Subcutaneous adipose tissue (tissue), 4 donors: Measurements from ENCODE around the gene KRTAP9-4. TPM values are rescaled to one million over a fixed set of nuclear protein-coding genes. Genes with fewer than 3 reads are reported as not detected.

Source experiments
- CTCF ChIP-seq: fragments of 450-650 bp; IDR thresholded peaks from one replicate; pipeline ENCODE4 v1.5.1; 2016; ENCODE audit warnings: low read depth, mild to moderate bottlenecking, control low read depth, antibody characterized with exemption, moderate library complexity
- small RNA-seq: library from RNA; depleted of rRNA; stranded (forward); fragments of <200 nt; gene quantifications from one replicate; pipeline ENCODE3, GENCODE V24; 2016
- total RNA-seq, 4 donors: library from RNA; depleted of rRNA; stranded (reverse); fragments of >200 nt; gene quantifications; one replicate each; pipeline ENCODE4 v1.1.0, GENCODE V29; 2016

KRTAP9-4 gene
- total RNA-seq, 4 donors from 2014 or later, result not detected

- no peak for TF ChIP-seq CTCF
These were observed 49.1 kb downstream of the KRTAP9-4 start for GRCh38 chr17:41298458-41299135.

Small RNA genes lying within 50 kb of the gene (small RNA-seq; reads per million reads assigned to genes)
- gene KRTAP9-10P, result not detected

Other genes with a start within 250 kb of the KRTAP9-4 start
- gene KRTAP3-2, start 249.8 kb upstream of the KRTAP9-4 start, total RNA-seq, result not detected
- not detected for gene KRTAP3-1, start 240.6 kb upstream of the KRTAP9-4 start, total RNA-seq
- not detected for gene KRTAP1-5, start 222.5 kb upstream of the KRTAP9-4 start, total RNA-seq
- not detected for gene KRTAP1-4, start 219.5 kb upstream of the KRTAP9-4 start, total RNA-seq
- gene KRTAP1-3, start 214.8 kb upstream of the KRTAP9-4 start, total RNA-seq, result not detected
- gene KRTAP1-1, start 208.2 kb upstream of the KRTAP9-4 start, total RNA-seq, result not detected
- gene KRTAP2-1, start 202.4 kb upstream of the KRTAP9-4 start, total RNA-seq, result not detected
- not detected for gene KRTAP2-2, start 194.5 kb upstream of the KRTAP9-4 start, total RNA-seq
- not detected for gene KRTAP2-3, start 189.6 kb upstream of the KRTAP9-4 start, total RNA-seq
- not detected for gene KRTAP2-4, start 183.8 kb upstream of the KRTAP9-4 start, total RNA-seq
- not detected for gene KRTAP4-7, start 165.5 kb upstream of the KRTAP9-4 start, total RNA-seq
- gene KRTAP4-8, start 151.5 kb upstream of the KRTAP9-4 start, total RNA-seq, result not detected
- not detected for gene KRTAP4-16, start 147.5 kb upstream of the KRTAP9-4 start, total RNA-seq
- not detected for gene KRTAP4-9, start 144.3 kb upstream of the KRTAP9-4 start, total RNA-seq
- not detected for gene KRTAP4-11, start 131.3 kb upstream of the KRTAP9-4 start, total RNA-seq
- gene KRTAP4-12, start 125.5 kb upstream of the KRTAP9-4 start, total RNA-seq, result not detected
- gene KRTAP4-6, start 109.1 kb upstream of the KRTAP9-4 start, total RNA-seq, result not detected
- not detected for gene KRTAP4-5, start 99.9 kb upstream of the KRTAP9-4 start, total RNA-seq
- gene KRTAP4-4, start 88.9 kb upstream of the KRTAP9-4 start, total RNA-seq, result not detected
- not detected for gene KRTAP4-3, start 81.5 kb upstream of the KRTAP9-4 start, total RNA-seq
- not detected for gene KRTAP4-2, start 71.5 kb upstream of the KRTAP9-4 start, total RNA-seq
- gene KRTAP4-1, start 64.8 kb upstream of the KRTAP9-4 start, total RNA-seq, result not detected
- gene KRTAP9-1, start 59.8 kb upstream of the KRTAP9-4 start, total RNA-seq, result not detected
- not detected for gene KRTAP9-2, start 23.0 kb upstream of the KRTAP9-4 start, total RNA-seq
- gene KRTAP9-3, start 17.2 kb upstream of the KRTAP9-4 start, total RNA-seq, result not detected
- gene KRTAP9-8, start 11.7 kb upstream of the KRTAP9-4 start, total RNA-seq, result not detected
- not detected for gene KRTAP9-9, start 5.7 kb downstream of the KRTAP9-4 start, total RNA-seq
- gene KRTAP9-6, start 15.7 kb downstream of the KRTAP9-4 start, total RNA-seq, result not detected
- not detected for gene KRTAP9-7, start 26.0 kb downstream of the KRTAP9-4 start, total RNA-seq
- gene KRTAP29-1, start 53.2 kb downstream of the KRTAP9-4 start, total RNA-seq, result not detected
- not detected for gene KRTAP16-1, start 59.6 kb downstream of the KRTAP9-4 start, total RNA-seq
- not detected for gene KRTAP17-1, start 66.0 kb downstream of the KRTAP9-4 start, total RNA-seq
- gene KRT33A, start 101.1 kb downstream of the KRTAP9-4 start, total RNA-seq, result not detected
- not detected for gene KRT33B, start 120.1 kb downstream of the KRTAP9-4 start, total RNA-seq
- not detected for gene KRT34, start 132.6 kb downstream of the KRTAP9-4 start, total RNA-seq
- gene KRT31, start 147.9 kb downstream of the KRTAP9-4 start, total RNA-seq, result not detected
- not detected for gene KRT37, start 174.9 kb downstream of the KRTAP9-4 start, total RNA-seq
- gene KRT38, start 191.3 kb downstream of the KRTAP9-4 start, total RNA-seq, result not detected
- gene KRT32, start 217.7 kb downstream of the KRTAP9-4 start, total RNA-seq, result not detected
- gene KRT35, start 231.5 kb downstream of the KRTAP9-4 start, total RNA-seq, result not detected
- not detected for gene KRT36, start 240.2 kb downstream of the KRTAP9-4 start, total RNA-seq